ENCODE data around the gene TRIM22.

Gene TRIM22

DNA sequence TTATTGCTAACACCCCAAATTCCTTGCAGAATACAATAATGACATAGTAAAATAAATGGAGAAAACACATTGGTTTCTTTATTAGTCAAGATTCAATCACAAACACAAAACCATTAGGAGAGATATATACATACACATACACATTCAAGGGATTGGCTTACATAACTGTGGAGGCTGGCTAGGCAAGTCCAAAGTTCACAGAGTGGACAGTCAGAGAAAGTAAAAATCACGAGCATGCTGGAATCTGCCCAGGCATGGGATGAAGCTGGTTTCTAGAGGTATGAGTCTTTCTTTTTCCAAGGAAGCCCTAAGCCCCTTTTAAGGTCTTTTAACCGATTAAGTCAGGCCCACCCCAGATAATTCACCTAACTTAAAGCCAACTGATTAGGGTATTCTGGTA, 33.0 kb downstream of the TRIM22 start:
- Histone ChIP-seq H3K27ac (no peak overlapping the region), H3K9me3 (ENCODE audit: severe bottlenecking) (no peaks in the 10 kb centered on the region), H3K36me3 (no peaks in the 10 kb centered on the region), H3K4me3 (ENCODE audit: low read depth, low read length) (no peak overlapping the region), H3K27me3 (ENCODE audit: insufficient read depth, low read depth, severe bottlenecking) (peaks cover 33% of the 10 kb centered on the region)
- TF ChIP-seq, protein P1, sequence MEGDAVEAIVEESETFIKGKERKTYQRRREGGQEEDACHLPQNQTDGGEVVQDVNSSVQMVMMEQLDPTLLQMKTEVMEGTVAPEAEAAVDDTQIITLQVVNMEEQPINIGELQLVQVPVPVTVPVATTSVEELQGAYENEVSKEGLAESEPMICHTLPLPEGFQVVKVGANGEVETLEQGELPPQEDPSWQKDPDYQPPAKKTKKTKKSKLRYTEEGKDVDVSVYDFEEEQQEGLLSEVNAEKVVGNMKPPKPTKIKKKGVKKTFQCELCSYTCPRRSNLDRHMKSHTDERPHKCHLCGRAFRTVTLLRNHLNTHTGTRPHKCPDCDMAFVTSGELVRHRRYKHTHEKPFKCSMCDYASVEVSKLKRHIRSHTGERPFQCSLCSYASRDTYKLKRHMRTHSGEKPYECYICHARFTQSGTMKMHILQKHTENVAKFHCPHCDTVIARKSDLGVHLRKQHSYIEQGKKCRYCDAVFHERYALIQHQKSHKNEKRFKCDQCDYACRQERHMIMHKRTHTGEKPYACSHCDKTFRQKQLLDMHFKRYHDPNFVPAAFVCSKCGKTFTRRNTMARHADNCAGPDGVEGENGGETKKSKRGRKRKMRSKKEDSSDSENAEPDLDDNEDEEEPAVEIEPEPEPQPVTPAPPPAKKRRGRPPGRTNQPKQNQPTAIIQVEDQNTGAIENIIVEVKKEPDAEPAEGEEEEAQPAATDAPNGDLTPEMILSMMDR (IDR thresholded peaks at IDR 0.05; ENCODE audit: low read depth, low read length), result no peak
- no peak for DNase-seq

DNA sequence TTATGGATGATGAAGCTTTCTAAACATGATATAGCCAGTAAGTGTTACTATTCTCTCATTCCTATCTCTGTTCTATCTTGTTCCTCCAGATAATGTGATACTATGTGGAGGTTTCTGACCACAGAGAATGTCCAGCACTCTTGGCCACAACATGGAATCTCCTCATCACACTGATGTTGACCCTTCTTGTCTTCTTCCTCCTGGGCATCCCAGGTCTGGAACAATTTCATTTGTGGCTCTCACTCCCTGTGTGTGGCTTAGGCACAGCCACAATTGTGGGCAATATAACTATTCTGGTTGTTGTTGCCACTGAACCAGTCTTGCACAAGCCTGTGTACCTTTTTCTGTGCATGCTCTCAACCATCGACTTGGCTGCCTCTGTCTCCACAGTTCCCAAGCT, 36.8 kb downstream of the TRIM22 start:
- TF ChIP-seq, protein P1 (IDR thresholded peaks at IDR 0.05; ENCODE audit: low read depth, low read length), result no peak
- Histone ChIP-seq H3K9me3 (ENCODE audit: severe bottlenecking) (no peaks in the 10 kb centered on the region), H3K4me3 (ENCODE audit: low read depth, low read length) (no peak overlapping the region), H3K27ac (no peak overlapping the region), H3K36me3 (no peaks in the 10 kb centered on the region), H3K27me3 (ENCODE audit: insufficient read depth, low read depth, severe bottlenecking) (peaks cover 32% of the 10 kb centered on the region)
- DNase-seq, result no peak

DNA sequence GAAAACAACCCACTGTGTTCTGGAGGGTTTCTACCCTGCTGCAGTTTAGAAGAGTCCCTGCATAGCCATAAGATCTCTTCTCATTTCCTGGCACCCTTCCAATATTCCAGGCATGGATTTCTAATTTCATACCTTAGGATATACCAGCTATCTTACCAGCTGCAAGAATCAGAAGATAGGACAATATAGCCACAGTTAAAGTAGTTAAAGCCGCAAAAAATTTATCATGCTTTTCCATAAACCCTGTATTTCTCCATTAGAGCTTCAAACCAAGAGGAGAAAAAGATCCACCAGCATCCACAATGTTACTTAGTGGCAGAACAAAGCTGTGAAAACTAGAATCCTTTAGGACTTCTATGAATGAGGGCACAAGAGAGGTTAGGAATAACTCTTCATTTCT, 38.1 kb downstream of the TRIM22 start:
- DNase-seq, result no peak
- H3K36me3 ChIP-seq, result no peaks in the 10 kb centered on the region
- H3K9me3 ChIP-seq (ENCODE audit: severe bottlenecking), result no peaks in the 10 kb centered on the region
- no peak overlapping the region for H3K4me3 ChIP-seq (ENCODE audit: low read depth, low read length)
- no peak overlapping the region for H3K27ac ChIP-seq
- peaks cover 39% of the 10 kb centered on the region for H3K27me3 ChIP-seq (ENCODE audit: insufficient read depth, low read depth, severe bottlenecking)
- TF ChIP-seq, protein P1 (IDR thresholded peaks at IDR 0.05; ENCODE audit: low read depth, low read length), result no peak

DNA sequence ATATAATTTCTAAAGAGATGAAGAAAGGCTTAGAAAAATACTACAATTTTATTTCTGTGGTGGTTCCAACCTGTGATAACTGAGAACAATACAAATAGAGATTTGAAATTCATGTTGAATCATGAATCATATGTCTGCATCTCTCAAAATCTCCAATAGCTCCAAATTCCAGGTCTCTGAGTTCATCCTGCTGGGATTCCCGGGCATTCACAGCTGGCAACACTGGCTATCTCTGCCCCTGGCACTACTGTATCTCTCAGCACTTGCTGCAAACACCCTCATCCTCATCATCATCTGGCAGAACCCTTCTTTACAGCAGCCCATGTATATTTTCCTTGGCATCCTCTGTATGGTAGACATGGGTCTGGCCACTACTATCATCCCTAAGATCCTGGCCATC, 46.8 kb downstream of the TRIM22 start, which contains the start of gene OR56B1:
OR56B1 (plus strand) TSS at position 53 of the 400 bp plus-strand sequence; CDS start at position 122, 69 bp downstream.
- peaks cover 30% of the 10 kb centered on the region for H3K27me3 ChIP-seq (ENCODE audit: insufficient read depth, low read depth, severe bottlenecking)
- H3K9me3 ChIP-seq (ENCODE audit: severe bottlenecking), result no peaks in the 10 kb centered on the region
- H3K4me3 ChIP-seq (ENCODE audit: low read depth, low read length), result no peak within 1 kb of the TSS
- TF ChIP-seq, protein P1 (IDR thresholded peaks at IDR 0.05; ENCODE audit: low read depth, low read length), result no peak
- H3K36me3 ChIP-seq, result no peaks in the 10 kb centered on the region
- no peak within 1 kb of the TSS for H3K27ac ChIP-seq
- no peak for DNase-seq

DNA sequence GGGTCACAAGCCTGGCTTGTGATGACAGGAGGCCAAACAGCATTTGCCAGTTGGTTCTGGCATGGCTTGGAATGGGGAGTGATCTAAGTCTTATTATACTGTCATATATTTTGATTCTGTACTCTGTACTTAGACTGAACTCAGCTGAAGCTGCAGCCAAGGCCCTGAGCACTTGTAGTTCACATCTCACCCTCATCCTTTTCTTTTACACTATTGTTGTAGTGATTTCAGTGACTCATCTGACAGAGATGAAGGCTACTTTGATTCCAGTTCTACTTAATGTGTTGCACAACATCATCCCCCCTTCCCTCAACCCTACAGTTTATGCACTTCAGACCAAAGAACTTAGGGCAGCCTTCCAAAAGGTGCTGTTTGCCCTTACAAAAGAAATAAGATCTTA, 47.5 kb downstream of the TRIM22 start:
- Histone ChIP-seq H3K9me3 (ENCODE audit: severe bottlenecking) (no peaks in the 10 kb centered on the region), H3K4me3 (ENCODE audit: low read depth, low read length) (no peak overlapping the region), H3K36me3 (no peaks in the 10 kb centered on the region), H3K27ac (no peak overlapping the region), H3K27me3 (ENCODE audit: insufficient read depth, low read depth, severe bottlenecking) (peaks cover 27% of the 10 kb centered on the region)
- TF ChIP-seq, protein P1 (IDR thresholded peaks at IDR 0.05; ENCODE audit: low read depth, low read length), result no peak
- no peak for DNase-seq

DNA sequence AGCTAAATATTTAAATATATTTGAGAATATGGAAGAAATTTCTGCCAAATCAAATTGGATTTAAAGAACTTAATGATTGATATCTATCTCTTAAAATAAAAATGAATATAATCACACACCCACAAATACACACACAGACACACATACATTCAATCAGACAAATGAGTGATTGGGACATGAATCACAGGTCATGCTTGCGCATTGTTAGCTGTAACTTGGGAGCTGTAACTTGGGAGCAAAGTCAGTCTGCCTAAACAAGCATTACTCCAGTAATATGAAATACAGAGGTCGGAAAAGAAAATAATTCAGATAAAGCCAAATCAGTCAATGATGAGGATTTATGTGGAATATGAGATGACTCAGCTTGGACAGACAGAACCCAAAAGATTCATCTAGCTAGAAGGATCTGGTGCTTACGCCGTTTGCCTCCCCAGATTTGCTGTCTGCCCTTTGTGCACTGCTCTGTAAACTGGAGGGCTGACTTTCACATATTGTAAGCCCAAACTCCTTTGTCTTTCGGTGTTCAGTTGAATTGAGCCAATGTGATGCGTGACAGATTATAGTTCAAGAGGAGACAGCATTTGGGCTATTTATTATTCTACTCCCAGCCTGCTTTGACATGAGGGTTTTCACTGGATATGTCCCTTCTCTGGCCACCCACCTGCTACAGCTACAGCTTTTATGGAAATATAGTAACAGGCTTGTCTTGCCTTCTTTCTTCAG, 48.2 kb downstream of the TRIM22 start:
- H3K27me3 ChIP-seq (ENCODE audit: insufficient read depth, low read depth, severe bottlenecking), result peaks cover 29% of the 10 kb centered on the region
- no peak for DNase-seq
- H3K4me3 ChIP-seq (ENCODE audit: low read depth, low read length), result no peak overlapping the region
- H3K36me3 ChIP-seq, result no peaks in the 10 kb centered on the region
- no peak overlapping the region for H3K27ac ChIP-seq
- H3K9me3 ChIP-seq (ENCODE audit: severe bottlenecking), result no peaks in the 10 kb centered on the region
- TF ChIP-seq, protein P1 (IDR thresholded peaks at IDR 0.05; ENCODE audit: low read depth, low read length), result no peak
